Coronary artery (tissue), 2 donors: Measurements from ENCODE around the gene L3MBTL3.

Experiments
- DNase-seq: peaks from one replicate; pipeline ENCODE4 v3.0.0-alpha.2; 2017; ENCODE audit warnings: low spot score
- H3K27ac ChIP-seq, 2 donors: fragments of 200-600 bp; sonication (generic); one replicate each; pipeline ENCODE4 v1.5.1; 2016 to 2019
- H3K4me3 ChIP-seq: fragments of 200-600 bp; sonication (generic); 2 replicates; pipeline ENCODE4 v1.5.1; 2016; ENCODE audit warnings: mild to moderate bottlenecking, moderate library complexity
- CTCF ChIP-seq: fragments of 200-600 bp; sonication (generic); IDR thresholded peaks from one replicate; pipeline ENCODE4 v1.5.1; 2019; ENCODE audit warnings: antibody characterized with exemption

L3MBTL3 gene

DNA sequence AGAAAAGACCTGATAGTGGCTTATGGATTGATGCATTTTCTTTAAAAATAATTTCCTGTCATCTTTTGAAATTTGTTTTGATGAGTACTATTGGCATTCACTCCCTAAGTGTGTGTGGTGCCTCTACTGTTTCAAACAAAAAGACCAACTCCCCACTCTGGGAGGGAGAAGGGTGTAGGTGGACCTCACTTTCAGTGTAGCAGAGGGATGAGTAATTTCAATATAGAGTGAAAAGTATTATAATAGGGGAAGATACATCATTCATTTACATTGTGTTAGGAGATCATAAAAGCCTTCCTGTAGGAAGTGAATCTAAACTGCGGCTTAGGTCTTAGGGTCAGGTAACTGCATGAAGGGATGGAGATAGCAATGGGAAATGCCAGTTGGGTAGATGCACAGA lies 158.0 kb downstream of the L3MBTL3 start:
- no peak overlapping the region for H3K4me3 ChIP-seq
- no peak for TF ChIP-seq CTCF
- no peak for DNase-seq
- no peak overlapping the region for H3K27ac ChIP-seq

DNA sequence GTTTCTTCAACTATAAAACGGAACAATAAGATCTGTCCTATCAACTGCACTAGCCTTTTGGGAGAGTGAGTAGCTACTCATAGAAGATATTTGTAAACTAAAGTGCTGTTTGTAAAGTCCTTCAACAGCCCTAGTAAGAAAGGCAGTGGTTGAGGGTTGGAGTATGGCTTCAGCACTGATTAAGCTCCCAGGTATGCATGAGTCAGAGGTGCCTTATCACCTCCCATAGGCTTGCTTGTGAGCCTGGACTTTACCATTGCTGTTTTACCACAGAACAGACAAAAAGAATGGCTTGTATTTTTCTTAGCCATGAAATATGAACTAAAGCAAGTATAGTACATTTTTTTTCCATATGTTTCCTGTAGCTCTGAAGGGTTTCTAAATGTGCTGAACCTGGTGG lies 160.3 kb downstream of the L3MBTL3 start:
- Histone ChIP-seq H3K27ac (no peak overlapping the region), H3K4me3 (no peak overlapping the region)
- TF ChIP-seq CTCF = no peak
- DNase-seq = no peak

DNA sequence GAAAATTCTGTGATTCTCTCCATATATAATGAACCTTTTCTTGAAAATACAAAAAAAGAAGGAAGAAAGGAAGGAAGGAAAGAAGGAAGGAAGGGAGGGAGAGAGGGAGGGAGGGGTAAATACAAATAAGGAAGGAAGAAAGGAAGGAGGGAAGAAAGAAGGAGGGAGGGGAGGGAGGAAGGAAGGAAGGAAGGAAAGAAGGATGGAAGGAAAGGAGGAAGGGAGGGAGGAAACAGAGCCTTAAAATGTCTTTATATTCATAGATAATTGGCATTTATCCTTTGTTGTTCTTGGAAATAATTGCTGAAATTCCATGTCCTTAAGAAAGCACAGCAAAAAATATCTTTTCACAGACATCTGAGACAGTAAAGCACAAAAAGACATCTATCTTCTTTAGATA lies 164.1 kb downstream of the L3MBTL3 start:
- DNase-seq = no peak
- Histone ChIP-seq H3K27ac (no peak overlapping the region), H3K4me3 (no peak overlapping the region)
- TF ChIP-seq CTCF = no peak

GRCh38 chr6:130183271-130184222 lies 165.2 kb downstream of the L3MBTL3 start:
- no peak for TF ChIP-seq CTCF
- Histone ChIP-seq H3K4me3 (no peak overlapping the region), H3K27ac (no peak overlapping the region)
- DNase-seq = no peak

GRCh38 chr6:130185658-130186057 lies 167.3 kb downstream of the L3MBTL3 start:
- no peak for TF ChIP-seq CTCF
- H3K4me3 ChIP-seq = no peak overlapping the region
- DNase-seq = no peak
- no peak overlapping the region for H3K27ac ChIP-seq

- H3K27ac ChIP-seq = no peak overlapping the region
- no peak for DNase-seq
- no peak for TF ChIP-seq CTCF
- H3K4me3 ChIP-seq = no peak overlapping the region
Observed at GRCh38 chr6:130187335-130188206, 169.2 kb downstream of the L3MBTL3 start.
